Karpas-422 (cell line): Measurements from ENCODE around the gene NDUFA13. TPM values are rescaled to one million over a fixed set of nuclear protein-coding genes. Genes with fewer than 3 reads are reported as not detected.

Source experiments
- DNase-seq: peaks from one replicate; pipeline ENCODE4 v3.0.0-alpha.2; 2015
- H2AFZ ChIP-seq: fragments of 200-600 bp; sonication (generic); 2 replicates; pipeline ENCODE4 v1.6.1; 2014; ENCODE audit warnings: antibody characterized with exemption, low read length, mixed read lengths
- H3K27ac ChIP-seq: fragments of 200-600 bp; sonication (generic); 2 replicates; pipeline ENCODE4 v1.5.1; 2014; ENCODE audit warnings: mild to moderate bottlenecking, low read length, moderate library complexity
- H3K27me3 ChIP-seq: fragments of 200-600 bp; sonication (generic); 2 replicates; pipeline ENCODE4 v1.6.1; 2014; ENCODE audit warnings: low read length, mixed read lengths
- H3K36me3 ChIP-seq: fragments of 200-600 bp; sonication (generic); 2 replicates; pipeline ENCODE4 v1.6.1; 2014; ENCODE audit warnings: low read length, mixed read lengths; ENCODE audit not compliant: insufficient read depth
- H3K4me1 ChIP-seq: fragments of 200-600 bp; sonication (generic); 2 replicates; pipeline ENCODE4 v1.6.1; 2014; ENCODE audit warnings: mild to moderate bottlenecking, low read length, mixed read lengths
- H3K4me2 ChIP-seq: fragments of 200-600 bp; sonication (generic); 2 replicates; pipeline ENCODE4 v1.6.1; 2014; ENCODE audit warnings: low read length, low read depth, mild to moderate bottlenecking; ENCODE audit not compliant: poor library complexity, severe bottlenecking
- H3K4me3 ChIP-seq: fragments of 200-600 bp; sonication (generic); 2 replicates; pipeline ENCODE4 v1.5.1; 2014; ENCODE audit warnings: mild to moderate bottlenecking, antibody characterized with exemption, low read length, mixed read lengths
- H3K79me2 ChIP-seq: fragments of 200-600 bp; sonication (generic); 2 replicates; pipeline ENCODE4 v1.6.1; 2014; ENCODE audit warnings: mild to moderate bottlenecking, low read length, mixed read lengths
- H3K9ac ChIP-seq: fragments of 200-600 bp; sonication (generic); 2 replicates; pipeline ENCODE4 v1.6.0; 2014; ENCODE audit warnings: low read length
- H3K9me2 ChIP-seq: fragments of 200-600 bp; sonication (generic), shearing (Covaris generic); replicated peaks from 2 replicates; pipeline ENCODE4 v1.6.0; 2014; ENCODE audit warnings: mild to moderate bottlenecking, low read length, moderate library complexity; ENCODE audit not compliant: insufficient read depth
- H3K9me3 ChIP-seq: fragments of 300-700, 200-600 bp; sonication (generic); 2 replicates; pipeline ENCODE4 v1.6.1; 2014; ENCODE audit warnings: low read length, mixed read lengths
- H4K20me1 ChIP-seq: fragments of 200-600 bp; sonication (generic); 2 replicates; pipeline ENCODE4 v1.6.1; 2014; ENCODE audit warnings: mild to moderate bottlenecking, antibody characterized with exemption, low read length, low read depth; ENCODE audit not compliant: insufficient read depth
- total RNA-seq: library from RNA; depleted of rRNA; stranded (reverse); fragments of >200 nt; shearing (Covaris generic); gene quantifications from 2 replicates; pipeline ENCODE4 v1.2.3, GENCODE V29; 2014; ENCODE audit warnings: low replicate concordance; rRNA removed

The NDUFA13 gene
- total RNA-seq, 1 experiment from 2014 or later: 255 TPM

DNA sequence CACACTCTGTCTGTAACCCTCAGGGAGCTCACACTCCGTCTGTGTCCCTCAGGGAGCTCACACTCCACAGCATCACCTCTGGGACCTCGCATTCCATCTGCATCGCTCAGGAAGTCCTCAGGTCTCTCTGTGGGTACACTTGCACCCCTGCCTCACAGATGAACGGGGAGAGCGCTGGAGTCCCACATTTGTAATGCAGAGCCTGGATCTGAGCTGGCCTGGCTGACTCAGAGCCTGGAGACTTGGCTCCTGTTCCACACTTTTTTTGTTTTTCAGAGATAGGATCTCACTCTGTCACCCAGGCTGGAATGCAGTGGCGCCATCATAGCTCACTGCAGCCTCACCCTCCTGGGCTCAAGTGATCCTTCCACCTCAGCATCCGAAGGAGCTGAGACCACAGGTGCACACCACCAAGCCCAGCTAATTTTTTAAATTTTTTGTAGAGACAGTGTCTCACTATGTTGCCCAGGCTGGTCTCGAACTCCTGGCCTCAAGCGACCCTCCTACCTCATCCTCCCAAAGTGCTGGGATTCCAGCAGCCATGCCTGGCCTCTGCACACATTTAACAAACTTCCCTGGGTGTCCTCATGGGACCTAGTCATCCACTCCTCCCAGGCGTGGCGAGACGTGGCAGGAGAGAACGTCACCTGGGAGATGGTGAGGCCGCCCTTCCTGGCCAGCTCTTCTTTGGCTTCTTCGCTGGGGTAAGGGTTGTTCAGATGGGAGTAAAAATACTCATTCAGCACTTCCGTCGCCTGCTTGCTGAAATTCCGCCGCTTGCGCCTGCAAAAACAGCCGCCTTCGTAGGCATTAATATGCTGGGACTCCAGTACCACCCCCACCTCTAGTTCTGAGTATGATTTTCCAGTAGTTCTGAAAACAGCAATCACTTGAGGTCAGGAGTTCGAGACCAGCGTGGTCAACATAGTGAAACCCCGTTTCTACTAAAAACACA lies 53.1 kb downstream of the NDUFA13 start:
- Histone ChIP-seq H2AFZ (no peak overlapping the region), H3K27ac (no peak overlapping the region), H3K9me3 (no peaks in the 10 kb centered on the region), H3K36me3 (no peaks in the 10 kb centered on the region), H3K79me2 (no peaks in the 10 kb centered on the region), H3K27me3 (no peaks in the 10 kb centered on the region), H3K9me2 (no peaks in the 10 kb centered on the region), H3K4me3 (no peak overlapping the region), H4K20me1 (no peaks in the 10 kb centered on the region), H3K4me2 (no peak overlapping the region), H3K4me1 (no peaks in the 10 kb centered on the region), H3K9ac (no peak overlapping the region)
- no peak for DNase-seq

- Histone ChIP-seq H3K36me3 (no peaks in the 10 kb centered on the region), H2AFZ (no peak overlapping the region), H3K9me3 (no peaks in the 10 kb centered on the region), H3K4me3 (no peak overlapping the region), H3K9ac (no peak overlapping the region), H3K79me2 (no peaks in the 10 kb centered on the region), H4K20me1 (no peaks in the 10 kb centered on the region), H3K4me1 (no peaks in the 10 kb centered on the region), H3K4me2 (no peak overlapping the region), H3K27ac (no peak overlapping the region), H3K27me3 (no peaks in the 10 kb centered on the region), H3K9me2 (no peaks in the 10 kb centered on the region)
- DNase-seq: no peak
These were observed 54.5 kb downstream of the NDUFA13 start for GRCh38 chr19:19570571-19570970.

DNA sequence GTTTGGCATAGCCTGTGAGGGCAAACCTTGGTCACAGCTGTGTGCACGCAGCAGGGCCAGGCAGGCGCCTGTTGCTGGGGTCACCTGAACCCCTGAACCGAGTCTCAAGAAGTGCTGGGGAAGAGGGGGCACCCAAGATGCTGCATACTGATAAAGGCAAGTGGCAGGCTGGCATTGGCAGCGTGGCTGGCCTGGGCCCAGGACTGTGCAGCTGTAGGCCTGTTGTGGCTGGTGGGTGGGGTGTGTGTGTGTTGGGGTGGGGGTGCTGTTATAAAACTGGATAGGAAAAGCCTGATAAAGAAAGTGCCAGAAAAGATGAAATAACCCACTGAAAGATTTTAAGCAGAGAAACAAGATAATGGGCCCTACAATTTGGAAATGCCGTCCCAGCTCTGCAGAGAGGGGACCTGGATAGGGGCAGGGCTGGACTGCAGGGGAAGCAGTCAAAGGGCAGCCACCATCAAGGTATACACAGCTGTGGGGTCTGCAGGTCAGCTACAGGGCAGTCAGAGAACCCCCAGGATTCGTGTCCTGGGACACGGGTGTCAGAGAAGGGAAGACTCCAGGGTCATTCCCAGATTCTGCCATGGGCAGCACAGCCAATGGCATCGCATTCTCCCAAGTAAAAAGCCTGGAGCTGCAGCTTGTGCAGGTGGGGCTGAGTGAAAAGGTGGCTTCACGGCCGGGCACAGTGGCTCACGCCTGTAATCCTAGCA lies 55.2 kb downstream of the NDUFA13 start:
- no peaks in the 10 kb centered on the region for H4K20me1 ChIP-seq
- H3K27ac ChIP-seq: no peak overlapping the region
- H3K4me3 ChIP-seq: no peak overlapping the region
- no peaks in the 10 kb centered on the region for H3K9me3 ChIP-seq
- H3K27me3 ChIP-seq: no peaks in the 10 kb centered on the region
- H3K9me2 ChIP-seq: no peaks in the 10 kb centered on the region
- H2AFZ ChIP-seq: no peak overlapping the region
- no peaks in the 10 kb centered on the region for H3K36me3 ChIP-seq
- H3K79me2 ChIP-seq: no peaks in the 10 kb centered on the region
- no peak overlapping the region for H3K9ac ChIP-seq
- DNase-seq: no peak
- no peak overlapping the region for H3K4me2 ChIP-seq
- no peaks in the 10 kb centered on the region for H3K4me1 ChIP-seq

GRCh38 chr19:19575411-19575810 lies 59.4 kb downstream of the NDUFA13 start:
- H3K36me3 ChIP-seq: no peaks in the 10 kb centered on the region
- H3K9me2 ChIP-seq: no peaks in the 10 kb centered on the region
- no peaks in the 10 kb centered on the region for H3K9me3 ChIP-seq
- H2AFZ ChIP-seq: no peak overlapping the region
- no peak overlapping the region for H3K9ac ChIP-seq
- no peak overlapping the region for H3K4me3 ChIP-seq
- DNase-seq: no peak
- no peaks in the 10 kb centered on the region for H3K4me1 ChIP-seq
- H3K27me3 ChIP-seq: no peaks in the 10 kb centered on the region
- no peaks in the 10 kb centered on the region for H3K79me2 ChIP-seq
- no peak overlapping the region for H3K27ac ChIP-seq
- no peak overlapping the region for H3K4me2 ChIP-seq
- H4K20me1 ChIP-seq: no peaks in the 10 kb centered on the region

Other genes with a start within 250 kb of the NDUFA13 start
- gene TM6SF2, start 242.9 kb upstream of the NDUFA13 start, total RNA-seq: not detected in 2 replicates
- gene SUGP1, start 195.7 kb upstream of the NDUFA13 start, total RNA-seq: 21.4 and 49.5 TPM in 2 replicates
- 37.3 and 44.6 TPM in 2 replicates for gene MAU2, start 195.4 kb upstream of the NDUFA13 start, total RNA-seq
- gene GATAD2A, start 110.5 kb upstream of the NDUFA13 start, total RNA-seq: 38.4 and 63.4 TPM in 2 replicates
- 5.0 and 10.8 TPM in 2 replicates for gene TSSK6, start 677 bp upstream of the NDUFA13 start, total RNA-seq
- gene YJEFN3, start 12.7 kb downstream of the NDUFA13 start, total RNA-seq: 7.9 and 11.4 TPM in 2 replicates
- 0.15 and 0.87 TPM in 2 replicates for gene CILP2, start 22.0 kb downstream of the NDUFA13 start, total RNA-seq
- gene PBX4, start 102.5 kb downstream of the NDUFA13 start, total RNA-seq: 0.25 TPM in 1 of 2 replicates, not detected in the other
- gene LPAR2, start 112.0 kb downstream of the NDUFA13 start, total RNA-seq: 18.9 and 22.0 TPM in 2 replicates
- 24.3 and 55.8 TPM in 2 replicates for gene GMIP, start 127.4 kb downstream of the NDUFA13 start, total RNA-seq
- 39.6 and 59.1 TPM in 2 replicates for gene ATP13A1, start 147.5 kb downstream of the NDUFA13 start, total RNA-seq
- gene ZNF101, start 152.6 kb downstream of the NDUFA13 start, total RNA-seq: 12.4 and 15.0 TPM in 2 replicates
- 9.2 and 12.1 TPM in 2 replicates for gene ZNF14, start 216.9 kb downstream of the NDUFA13 start, total RNA-seq